ENCODE results near the gene RING1.

Gene RING1

DNA sequence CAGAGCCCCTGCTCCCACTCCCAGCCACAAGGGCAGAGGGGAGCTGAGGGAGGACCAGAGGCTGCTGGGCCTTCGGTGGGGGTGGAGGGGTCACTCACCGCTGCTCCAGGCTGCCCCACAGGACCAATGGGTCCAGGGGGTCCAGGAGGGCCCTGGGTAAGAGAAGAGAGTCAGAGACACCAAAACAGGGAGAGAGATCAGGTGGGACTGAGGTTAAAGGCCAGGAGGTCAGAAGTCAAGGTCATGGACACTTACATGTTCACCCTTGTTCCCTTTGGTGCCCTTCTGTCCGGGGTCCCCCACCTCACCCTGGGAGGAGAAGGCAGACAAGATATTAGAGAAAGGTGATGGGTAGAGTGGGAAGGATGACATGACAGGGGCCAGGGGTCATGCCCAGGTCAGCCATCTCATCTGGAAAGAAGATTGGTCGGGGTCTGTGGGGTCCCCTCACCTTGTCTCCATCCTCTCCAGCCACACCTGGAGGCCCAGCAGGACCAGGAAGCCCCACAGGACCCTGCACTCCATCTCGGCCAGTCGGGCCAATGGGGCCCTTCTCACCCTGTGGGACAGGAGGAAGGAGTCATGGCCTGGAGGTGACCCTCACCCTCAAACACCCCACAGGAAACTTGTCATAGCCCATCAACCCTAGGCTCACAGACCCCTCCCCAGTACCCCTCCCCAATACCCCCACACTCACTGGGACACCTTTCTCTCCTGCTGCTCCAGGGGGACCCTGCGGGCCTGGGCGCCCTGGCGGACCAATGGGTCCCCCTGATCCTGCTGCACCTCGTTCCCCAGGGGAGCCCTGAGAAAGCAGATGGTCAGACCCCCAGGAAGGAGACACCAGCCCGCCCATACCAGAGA is 37.1 kb upstream of the RING1 start:
- no peaks in the 10 kb centered on the region for H3K9me3 ChIP-seq (ENCODE audit: low read length)
- no peak overlapping the region for H3K27ac ChIP-seq (ENCODE audit: low read depth, low read length, poor library complexity, severe bottlenecking)
- no peak overlapping the region for H3K4me2 ChIP-seq (ENCODE audit: low read length)
- H3K4me3 ChIP-seq (ENCODE audit: low read depth, low read length, poor library complexity, severe bottlenecking): no peak overlapping the region
- no peaks in the 10 kb centered on the region for H3K9me2 ChIP-seq (ENCODE audit: low read depth, low read length)
- H3K27me3 ChIP-seq (ENCODE audit: insufficient read depth, low read length): 0 out of 2 replicates have a peak, but pooled peaks cover 7% of the 10 kb centered on the region
- H3K9ac ChIP-seq (ENCODE audit: low read length): no peak overlapping the region
- H3K36me3 ChIP-seq (ENCODE audit: insufficient read depth, low read length): no peaks in the 10 kb centered on the region
- no peaks in the 10 kb centered on the region for H3K79me2 ChIP-seq (ENCODE audit: insufficient read depth, low read length)
- H2AFZ ChIP-seq (ENCODE audit: low read length): no peak overlapping the region
- TF ChIP-seq, protein P1, sequence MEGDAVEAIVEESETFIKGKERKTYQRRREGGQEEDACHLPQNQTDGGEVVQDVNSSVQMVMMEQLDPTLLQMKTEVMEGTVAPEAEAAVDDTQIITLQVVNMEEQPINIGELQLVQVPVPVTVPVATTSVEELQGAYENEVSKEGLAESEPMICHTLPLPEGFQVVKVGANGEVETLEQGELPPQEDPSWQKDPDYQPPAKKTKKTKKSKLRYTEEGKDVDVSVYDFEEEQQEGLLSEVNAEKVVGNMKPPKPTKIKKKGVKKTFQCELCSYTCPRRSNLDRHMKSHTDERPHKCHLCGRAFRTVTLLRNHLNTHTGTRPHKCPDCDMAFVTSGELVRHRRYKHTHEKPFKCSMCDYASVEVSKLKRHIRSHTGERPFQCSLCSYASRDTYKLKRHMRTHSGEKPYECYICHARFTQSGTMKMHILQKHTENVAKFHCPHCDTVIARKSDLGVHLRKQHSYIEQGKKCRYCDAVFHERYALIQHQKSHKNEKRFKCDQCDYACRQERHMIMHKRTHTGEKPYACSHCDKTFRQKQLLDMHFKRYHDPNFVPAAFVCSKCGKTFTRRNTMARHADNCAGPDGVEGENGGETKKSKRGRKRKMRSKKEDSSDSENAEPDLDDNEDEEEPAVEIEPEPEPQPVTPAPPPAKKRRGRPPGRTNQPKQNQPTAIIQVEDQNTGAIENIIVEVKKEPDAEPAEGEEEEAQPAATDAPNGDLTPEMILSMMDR (IDR thresholded peaks at IDR 0.05; ENCODE audit: low read length): no peak
- no peak for TF ChIP-seq EZH2 (IDR thresholded peaks at IDR 0.05; ENCODE audit: borderline replicate concordance, low read length)
- H4K20me1 ChIP-seq (ENCODE audit: insufficient read depth, low read length): no peaks in the 10 kb centered on the region
- H3F3A ChIP-seq (ENCODE audit: insufficient read depth, low read length): no peaks in the 10 kb centered on the region
- no peaks in the 10 kb centered on the region for H3K4me1 ChIP-seq (ENCODE audit: insufficient read depth, low read length, severe bottlenecking)

DNA sequence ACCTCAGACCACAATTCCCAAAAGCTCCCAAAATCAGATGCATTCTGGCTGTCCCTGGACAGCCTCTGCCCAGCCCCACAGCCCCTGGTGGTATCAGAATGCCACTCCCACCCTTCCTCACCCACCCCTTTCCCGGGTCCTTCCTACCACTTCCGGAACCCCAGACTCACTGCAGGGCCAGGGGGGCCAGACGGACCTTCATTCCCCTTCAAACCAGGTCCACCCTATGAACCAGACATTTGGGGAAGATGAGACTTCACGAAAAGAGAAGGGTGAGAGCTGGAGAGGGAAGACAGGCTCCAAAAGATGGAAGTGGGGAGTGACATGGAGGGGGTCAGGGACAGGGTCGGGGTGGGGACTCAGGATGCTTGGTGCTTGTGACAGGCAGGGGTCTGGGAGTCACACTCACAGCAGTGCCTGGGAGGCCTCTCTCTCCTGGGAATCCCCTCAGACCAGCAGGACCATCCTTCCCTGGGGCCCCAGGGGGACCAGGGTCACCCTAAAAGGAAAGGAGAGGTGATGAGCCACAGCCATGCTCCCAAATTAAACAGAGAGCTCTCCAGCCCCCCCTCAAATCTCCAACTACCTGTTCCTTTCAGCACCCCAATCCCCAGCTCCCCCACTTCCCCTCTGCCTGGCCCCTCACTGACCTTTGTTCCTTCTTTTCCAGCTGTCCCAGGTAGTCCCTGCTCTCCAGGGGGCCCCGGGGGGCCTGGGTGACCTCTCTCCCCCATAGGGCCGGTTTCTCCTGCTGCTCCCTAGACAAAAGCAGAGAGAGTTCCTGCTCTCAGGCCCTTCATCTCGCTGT is 36.2 kb upstream of the RING1 start:
- H2AFZ ChIP-seq (ENCODE audit: low read length): no peak overlapping the region
- H3F3A ChIP-seq (ENCODE audit: insufficient read depth, low read length): no peaks in the 10 kb centered on the region
- TF ChIP-seq EZH2 (IDR thresholded peaks at IDR 0.05; ENCODE audit: borderline replicate concordance, low read length): no peak
- TF ChIP-seq, protein P1 (IDR thresholded peaks at IDR 0.05; ENCODE audit: low read length): no peak
- H3K9me3 ChIP-seq (ENCODE audit: low read length): no peaks in the 10 kb centered on the region
- H3K4me1 ChIP-seq (ENCODE audit: insufficient read depth, low read length, severe bottlenecking): no peaks in the 10 kb centered on the region
- H3K27ac ChIP-seq (ENCODE audit: low read depth, low read length, poor library complexity, severe bottlenecking): no peak overlapping the region
- H3K9ac ChIP-seq (ENCODE audit: low read length): no peak overlapping the region
- H3K79me2 ChIP-seq (ENCODE audit: insufficient read depth, low read length): no peaks in the 10 kb centered on the region
- no peak overlapping the region for H3K4me3 ChIP-seq (ENCODE audit: low read depth, low read length, poor library complexity, severe bottlenecking)
- H4K20me1 ChIP-seq (ENCODE audit: insufficient read depth, low read length): no peaks in the 10 kb centered on the region
- H3K9me2 ChIP-seq (ENCODE audit: low read depth, low read length): no peaks in the 10 kb centered on the region
- H3K36me3 ChIP-seq (ENCODE audit: insufficient read depth, low read length): no peaks in the 10 kb centered on the region
- H3K27me3 ChIP-seq (ENCODE audit: insufficient read depth, low read length): 0 out of 2 replicates have a peak, but pooled peaks cover 7% of the 10 kb centered on the region
- H3K4me2 ChIP-seq (ENCODE audit: low read length): no peak overlapping the region

DNA sequence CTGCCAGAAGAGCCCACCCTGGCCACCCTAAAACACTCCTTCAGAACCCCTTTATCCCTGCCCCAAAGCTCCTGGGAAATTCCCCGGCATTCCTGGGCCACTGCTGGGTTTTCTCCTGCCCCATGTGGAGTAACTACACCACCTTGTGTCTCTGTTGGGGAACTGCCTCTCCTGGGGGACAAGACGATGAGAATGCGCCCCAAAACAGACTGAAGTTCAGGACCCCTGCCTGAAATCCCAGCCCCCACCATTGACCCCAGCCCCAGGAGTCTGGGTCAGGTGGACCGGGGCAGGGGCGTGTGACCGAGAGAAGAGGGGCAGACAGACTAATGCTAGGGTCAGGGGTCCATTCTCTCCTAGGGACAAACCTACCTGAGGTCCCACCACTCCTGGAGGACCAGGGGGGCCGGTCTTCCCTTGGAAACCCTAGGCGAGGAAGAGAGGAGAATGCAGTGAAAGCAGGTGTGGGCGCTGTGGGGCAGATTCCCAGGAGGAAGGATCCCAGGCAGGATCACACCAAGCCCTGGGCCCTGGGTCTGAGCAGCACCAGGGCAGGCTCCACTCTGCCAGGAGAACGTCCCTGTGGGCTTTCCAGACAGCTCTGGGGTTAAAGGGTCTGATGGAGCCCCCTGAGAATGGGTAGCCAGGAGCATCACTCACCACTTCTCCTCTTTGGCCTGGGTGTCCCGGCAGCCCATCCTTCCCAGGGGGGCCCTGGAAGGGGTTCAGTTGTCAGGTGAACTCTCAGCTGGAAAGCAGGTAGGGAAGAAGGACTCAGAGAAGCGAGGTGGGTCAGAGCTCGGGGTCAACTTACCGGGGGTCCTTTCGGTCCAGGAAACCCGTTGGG is 35.4 kb upstream of the RING1 start:
- Histone ChIP-seq H3K27ac (ENCODE audit: low read depth, low read length, poor library complexity, severe bottlenecking) (no peak overlapping the region), H2AFZ (ENCODE audit: low read length) (no peak overlapping the region), H3K9ac (ENCODE audit: low read length) (no peak overlapping the region), H3F3A (ENCODE audit: insufficient read depth, low read length) (no peaks in the 10 kb centered on the region), H3K27me3 (ENCODE audit: insufficient read depth, low read length) (0 out of 2 replicates have a peak, but pooled peaks cover 7% of the 10 kb centered on the region), H3K4me3 (ENCODE audit: low read depth, low read length, poor library complexity, severe bottlenecking) (no peak overlapping the region), H3K4me2 (ENCODE audit: low read length) (no peak overlapping the region), H4K20me1 (ENCODE audit: insufficient read depth, low read length) (no peaks in the 10 kb centered on the region), H3K9me2 (ENCODE audit: low read depth, low read length) (no peaks in the 10 kb centered on the region), H3K9me3 (ENCODE audit: low read length) (no peaks in the 10 kb centered on the region), H3K36me3 (ENCODE audit: insufficient read depth, low read length) (no peaks in the 10 kb centered on the region), H3K4me1 (ENCODE audit: insufficient read depth, low read length, severe bottlenecking) (no peaks in the 10 kb centered on the region), H3K79me2 (ENCODE audit: insufficient read depth, low read length) (no peaks in the 10 kb centered on the region)
- TF ChIP-seq, protein P1 (IDR thresholded peaks at IDR 0.05; ENCODE audit: low read length): peak; percentile 54
- no peak for TF ChIP-seq EZH2 (IDR thresholded peaks at IDR 0.05; ENCODE audit: borderline replicate concordance, low read length)
